ENCODE measurements around the gene TOB1.
"Not testable (repeated sequence)": the region's sequence is repeated elsewhere in the genome, so short reads cannot be mapped to it uniquely, and the experiment has no call there.

The TOB1 gene

GRCh38 chr17:50868602-50869001, 2.4 kb upstream of the TOB1 start:
- no peak for DNase-seq (ENCODE audit: low read depth in 2 of 2)

- DNase-seq (ENCODE audit: low read depth in 2 of 2) = no peak
Observed at GRCh38 chr17:50868140-50868438, 1.9 kb upstream of the TOB1 start.

GRCh38 chr17:50867363-50868139, 1.4 kb upstream of the TOB1 start:
- peak; percentile 74 to 78 for DNase-seq (ENCODE audit: low read depth in 2 of 2)

GRCh38 chr17:50866950-50867362, 802 bp upstream of the TOB1 start:
- DNase-seq (ENCODE audit: low read depth in 2 of 2) = peak; percentile 36 to 46

- no peak for DNase-seq (ENCODE audit: low read depth in 2 of 2)
Observed at GRCh38 chr17:50865868-50866260, 290 bp downstream of the TOB1 start.

GRCh38 chr17:50865060-50865867, 890 bp downstream of the TOB1 start:
- peak; percentile 11 to 20 for DNase-seq (ENCODE audit: low read depth in 2 of 2)

GRCh38 chr17:50864747-50865059, 1.5 kb downstream of the TOB1 start:
- DNase-seq (ENCODE audit: low read depth in 2 of 2) = no peak

GRCh38 chr17:50863931-50864330, 2.2 kb downstream of the TOB1 start:
- DNase-seq (ENCODE audit: low read depth in 2 of 2) = no peak

- peak in 1 of 2 donors; percentile 33 for DNase-seq (ENCODE audit: low read depth in 2 of 2)
Observed at GRCh38 chr17:50863221-50863843, 2.8 kb downstream of the TOB1 start.

- DNase-seq (ENCODE audit: low read depth in 2 of 2) = no peak
Observed at GRCh38 chr17:50861822-50862528, 4.2 kb downstream of the TOB1 start.

GRCh38 chr17:50861334-50861676, 4.8 kb downstream of the TOB1 start:
- no peak for DNase-seq (ENCODE audit: low read depth in 2 of 2)

GRCh38 chr17:50859727-50860126, 6.4 kb downstream of the TOB1 start:
- not testable (repeated sequence) for DNase-seq (ENCODE audit: low read depth in 2 of 2)

GRCh38 chr17:50858486-50859225, 7.5 kb downstream of the TOB1 start:
- no peak for DNase-seq (ENCODE audit: low read depth in 2 of 2)

GRCh38 chr17:50856431-50856830, 9.7 kb downstream of the TOB1 start:
- no peak for DNase-seq (ENCODE audit: low read depth in 2 of 2)

GRCh38 chr17:50855708-50856330, 10.3 kb downstream of the TOB1 start:
- DNase-seq (ENCODE audit: low read depth in 2 of 2) = no peak

GRCh38 chr17:50853781-50854180, 12.4 kb downstream of the TOB1 start:
- no peak for DNase-seq (ENCODE audit: low read depth in 2 of 2)

GRCh38 chr17:50853015-50853615, 13.0 kb downstream of the TOB1 start:
- DNase-seq (ENCODE audit: low read depth in 2 of 2) = no peak

- no peak for DNase-seq (ENCODE audit: low read depth in 2 of 2)
Observed at GRCh38 chr17:50850640-50851039, 15.5 kb downstream of the TOB1 start.

GRCh38 chr17:50848711-50849110, 17.4 kb downstream of the TOB1 start:
- no peak for DNase-seq (ENCODE audit: low read depth in 2 of 2)

GRCh38 chr17:50848039-50848438, 18.1 kb downstream of the TOB1 start:
- DNase-seq (ENCODE audit: low read depth in 2 of 2) = no peak

GRCh38 chr17:50847566-50847965, 18.6 kb downstream of the TOB1 start:
- DNase-seq (ENCODE audit: low read depth in 2 of 2) = no peak
